Measurements from ENCODE around the gene FAM50A.

DNA sequence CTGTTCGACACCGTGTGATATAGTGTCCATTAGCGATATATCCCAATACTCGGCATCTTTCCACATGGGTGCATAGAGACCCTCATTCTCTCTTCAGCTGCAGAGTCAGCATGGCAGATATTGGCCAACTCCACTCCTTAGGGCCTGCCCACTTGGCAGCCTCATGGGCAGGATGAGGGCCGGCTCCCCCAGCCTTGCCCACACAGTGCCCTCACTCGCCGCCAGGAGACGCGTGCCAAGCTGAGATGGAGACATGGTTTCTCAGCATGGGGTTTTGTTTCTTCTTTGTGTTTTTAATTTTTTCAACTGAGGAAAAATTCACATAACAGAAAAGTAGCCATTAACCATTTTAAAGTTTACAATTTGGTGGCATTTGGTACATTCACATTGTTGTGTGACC, 8.9 kb downstream of the FAM50A start:
- TF ChIP-seq CTCF (conservative IDR thresholded peaks at IDR 0.05; ENCODE audit: low read length) (no peak), EZH2phosphoT487 (IDR thresholded peaks at IDR 0.05; ENCODE audit: borderline replicate concordance, low read depth, low read length) (no peak)
